HL-60 (cell line): ENCODE results near the gene RHCG.

Source experiments
- DNase-seq, 2 experiments: peaks; one replicate each; pipeline ENCODE4 v3.0.0-alpha.2; 2010 to 2020; ENCODE audit warnings: low read depth in 1 of 2, low spot score in 1 of 2
- H3K27ac ChIP-seq: fragments of 250-450 bp; sonication (Bioruptor Pico); replicated peaks from 2 replicates; pipeline ENCODE4 v1.5.1; 2020; ENCODE audit warnings: mild to moderate bottlenecking, moderate library complexity
- H3K27me3 ChIP-seq: fragments of 250-450 bp; sonication (Bioruptor Pico); 2 replicates; pipeline ENCODE4 v1.5.1; 2021; ENCODE audit warnings: mild to moderate bottlenecking, moderate library complexity; ENCODE audit not compliant: insufficient read depth, poor library complexity, severe bottlenecking
- H3K4me3 ChIP-seq: replicated peaks from 2 replicates; pipeline ENCODE4 v1.5.1; 2011; ENCODE audit warnings: mild to moderate bottlenecking, control low read depth, low read length; ENCODE audit not compliant: insufficient read depth
- CTCF ChIP-seq: IDR thresholded peaks from one replicate; pipeline ENCODE4 v1.5.1; 2011; ENCODE audit warnings: low read length, control low read depth, inconsistent platforms; ENCODE audit not compliant: insufficient read depth
- GABPA ChIP-seq: IDR thresholded peaks from 2 replicates; pipeline ENCODE4 v1.6.1; 2012; ENCODE audit warnings: low read depth
- POLR2AphosphoS5 ChIP-seq: IDR thresholded peaks from 2 replicates; pipeline ENCODE4 v1.6.1; 2012; ENCODE audit warnings: low read depth
- REST ChIP-seq: IDR thresholded peaks from 2 replicates; pipeline ENCODE4 v1.6.1; 2012; ENCODE audit warnings: low read depth; ENCODE audit not compliant: insufficient replicate concordance
- SPI1 ChIP-seq: IDR thresholded peaks from 2 replicates; pipeline ENCODE4 v1.6.1; 2012; ENCODE audit warnings: low read depth, mild to moderate bottlenecking, borderline replicate concordance

Gene RHCG

GRCh38 chr15:89426500-89426899, 69.9 kb downstream of the RHCG start:
- peaks cover under 1% of the 10 kb centered on the region for H3K27me3 ChIP-seq
- H3K4me3 ChIP-seq = no peak overlapping the region
- H3K27ac ChIP-seq = no peak overlapping the region
- no peak for DNase-seq
- no peak for TF ChIP-seq GABPA
- TF ChIP-seq POLR2AphosphoS5 = no peak
- no peak for TF ChIP-seq CTCF

- Histone ChIP-seq H3K27me3 (peaks cover 12% of the 10 kb centered on the region), H3K27ac (no peak overlapping the region), H3K4me3 (no peak overlapping the region)
- DNase-seq = no peak
- TF ChIP-seq SPI1 = no peak
- no peak for TF ChIP-seq GABPA
- TF ChIP-seq CTCF = no peak
- no peak for TF ChIP-seq REST
- TF ChIP-seq POLR2AphosphoS5 = no peak
Measured at GRCh38 chr15:89423981-89424380, 72.4 kb downstream of the RHCG start.
